Measurements from ENCODE around the gene FARP1.

DNA sequence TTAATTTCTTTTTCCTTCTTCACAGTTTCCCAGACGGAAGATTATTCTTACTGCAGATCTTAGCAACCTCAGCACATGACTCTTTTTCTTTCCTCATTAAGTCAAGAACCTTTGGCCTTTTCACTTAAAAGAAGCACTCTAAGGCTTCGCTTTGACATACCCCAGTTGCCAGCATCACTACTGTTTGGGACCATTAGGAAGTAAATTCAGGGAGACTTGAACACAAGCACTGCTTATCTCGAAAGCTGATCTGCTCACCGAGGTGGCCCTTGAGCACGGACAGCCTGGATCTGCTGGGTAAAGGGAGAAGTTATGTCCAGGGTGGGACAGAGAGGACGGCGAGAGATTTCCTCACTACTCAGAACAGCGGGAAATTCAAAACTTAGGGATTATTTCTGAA is 185.6 kb downstream of the FARP1 start:
- TF ChIP-seq, protein P1, sequence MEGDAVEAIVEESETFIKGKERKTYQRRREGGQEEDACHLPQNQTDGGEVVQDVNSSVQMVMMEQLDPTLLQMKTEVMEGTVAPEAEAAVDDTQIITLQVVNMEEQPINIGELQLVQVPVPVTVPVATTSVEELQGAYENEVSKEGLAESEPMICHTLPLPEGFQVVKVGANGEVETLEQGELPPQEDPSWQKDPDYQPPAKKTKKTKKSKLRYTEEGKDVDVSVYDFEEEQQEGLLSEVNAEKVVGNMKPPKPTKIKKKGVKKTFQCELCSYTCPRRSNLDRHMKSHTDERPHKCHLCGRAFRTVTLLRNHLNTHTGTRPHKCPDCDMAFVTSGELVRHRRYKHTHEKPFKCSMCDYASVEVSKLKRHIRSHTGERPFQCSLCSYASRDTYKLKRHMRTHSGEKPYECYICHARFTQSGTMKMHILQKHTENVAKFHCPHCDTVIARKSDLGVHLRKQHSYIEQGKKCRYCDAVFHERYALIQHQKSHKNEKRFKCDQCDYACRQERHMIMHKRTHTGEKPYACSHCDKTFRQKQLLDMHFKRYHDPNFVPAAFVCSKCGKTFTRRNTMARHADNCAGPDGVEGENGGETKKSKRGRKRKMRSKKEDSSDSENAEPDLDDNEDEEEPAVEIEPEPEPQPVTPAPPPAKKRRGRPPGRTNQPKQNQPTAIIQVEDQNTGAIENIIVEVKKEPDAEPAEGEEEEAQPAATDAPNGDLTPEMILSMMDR (IDR thresholded peaks at IDR 0.05): no peak
- no peak for TF ChIP-seq POLR2A (IDR thresholded peaks at IDR 0.05)
